Measurements from ENCODE around the gene KCNE3.

KCNE3 gene

DNA sequence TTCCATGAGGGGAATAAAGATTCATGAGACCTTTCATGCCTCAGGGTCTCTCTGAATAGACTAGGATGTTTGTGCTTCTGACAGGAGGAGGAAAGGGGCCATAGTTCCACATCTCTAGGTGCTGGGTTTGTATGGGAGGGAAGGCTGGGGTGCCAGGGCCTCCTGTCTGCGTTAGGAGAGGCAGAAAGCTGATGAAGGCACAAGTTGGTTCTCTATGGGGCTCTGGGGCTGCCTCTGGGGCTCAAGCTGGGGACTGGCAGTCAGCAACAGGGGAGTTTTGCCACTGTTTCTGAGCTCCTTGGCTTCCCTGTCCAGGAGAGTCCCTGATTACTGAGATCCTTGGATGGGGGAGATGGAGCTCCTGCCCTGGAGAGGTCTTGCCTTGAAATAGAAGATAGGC lies 4.1 kb downstream of the KCNE3 start:
- Histone ChIP-seq H3K79me2 (ENCODE audit: control insufficient read depth, insufficient read depth, low read length) (no peaks in the 10 kb centered on the region), H3K4me2 (ENCODE audit: low read length) (no peak overlapping the region), H3K4me3 (ENCODE audit: low read length) (no peak overlapping the region), H3K27me3 (ENCODE audit: insufficient read depth, low read length, poor library complexity) (no peaks in the 10 kb centered on the region), H4K8ac (ENCODE audit: low read depth, low read length) (no peak overlapping the region), H3K18ac (ENCODE audit: low read length) (no peak overlapping the region), H3K27ac (ENCODE audit: low read depth, low read length) (no peak overlapping the region), H3K79me1 (ENCODE audit: low read length) (no peaks in the 10 kb centered on the region), H3K56ac (ENCODE audit: low read length) (no peak overlapping the region), H2BK5ac (ENCODE audit: low read length) (no peak overlapping the region), H2BK120ac (ENCODE audit: low read depth, low read length) (no peak overlapping the region), H2BK15ac (replicated peaks; ENCODE audit: low read depth) (no peak overlapping the region), H3K4ac (ENCODE audit: low read depth, low read length) (no peak overlapping the region), H3K9ac (ENCODE audit: low read length) (no peak overlapping the region), H3K4me1 (ENCODE audit: control insufficient read depth, low read depth, low read length) (peaks cover 13% of the 10 kb centered on the region), H3K23ac (ENCODE audit: low read length) (no peak overlapping the region), H4K5ac (ENCODE audit: low read length) (no peak overlapping the region), H2AK5ac (ENCODE audit: low read length) (no peak overlapping the region), H3K36me3 (ENCODE audit: control insufficient read depth, insufficient read depth, low read length) (no peaks in the 10 kb centered on the region)
- no peak for DNase-seq
- WGBS (ENCODE audit: extremely low coverage, insufficient coverage, low lambda C conversion rate): no CpG with 5 or more reads among the region's 1 CpG

DNA sequence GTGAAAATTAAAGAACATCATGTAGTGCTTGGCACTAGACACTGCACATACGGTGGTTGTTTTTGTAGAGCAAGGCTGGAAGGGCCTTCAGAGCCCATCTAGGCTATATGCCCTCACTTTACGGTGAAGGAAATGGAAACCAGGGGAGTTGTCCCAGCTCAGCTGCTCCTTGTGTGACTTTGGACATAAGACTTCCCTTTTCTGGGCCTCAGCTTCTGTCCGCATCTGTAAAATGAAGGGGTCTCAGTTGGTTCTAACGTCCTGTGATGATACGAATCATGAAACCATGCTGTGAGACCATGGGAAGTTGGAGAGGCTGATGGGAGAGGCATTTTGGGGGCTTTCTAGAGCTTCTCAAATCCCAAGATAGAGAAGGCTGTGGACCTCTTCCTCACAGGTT lies 4.7 kb downstream of the KCNE3 start:
- no peak overlapping the region for H2BK5ac ChIP-seq (ENCODE audit: low read length)
- H3K27me3 ChIP-seq (ENCODE audit: insufficient read depth, low read length, poor library complexity): no peaks in the 10 kb centered on the region
- no peak overlapping the region for H3K4me2 ChIP-seq (ENCODE audit: low read length)
- H3K27ac ChIP-seq (ENCODE audit: low read depth, low read length): no peak overlapping the region
- no peak overlapping the region for H2AK5ac ChIP-seq (ENCODE audit: low read length)
- H3K9ac ChIP-seq (ENCODE audit: low read length): no peak overlapping the region
- H4K5ac ChIP-seq (ENCODE audit: low read length): no peak overlapping the region
- no peak overlapping the region for H3K56ac ChIP-seq (ENCODE audit: low read length)
- no peak overlapping the region for H3K4ac ChIP-seq (ENCODE audit: low read depth, low read length)
- no peak overlapping the region for H3K18ac ChIP-seq (ENCODE audit: low read length)
- no peak overlapping the region for H4K8ac ChIP-seq (ENCODE audit: low read depth, low read length)
- no peaks in the 10 kb centered on the region for H3K79me1 ChIP-seq (ENCODE audit: low read length)
- H2BK15ac ChIP-seq (replicated peaks; ENCODE audit: low read depth): no peak overlapping the region
- WGBS (ENCODE audit: extremely low coverage, insufficient coverage, low lambda C conversion rate): no CpG with 5 or more reads among the region's 5 CpGs
- H3K36me3 ChIP-seq (ENCODE audit: control insufficient read depth, insufficient read depth, low read length): no peaks in the 10 kb centered on the region
- H3K23ac ChIP-seq (ENCODE audit: low read length): no peak overlapping the region
- H3K4me1 ChIP-seq (ENCODE audit: control insufficient read depth, low read depth, low read length): peaks cover 8% of the 10 kb centered on the region
- no peaks in the 10 kb centered on the region for H3K79me2 ChIP-seq (ENCODE audit: control insufficient read depth, insufficient read depth, low read length)
- no peak overlapping the region for H2BK120ac ChIP-seq (ENCODE audit: low read depth, low read length)
- DNase-seq: no peak
- H3K4me3 ChIP-seq (ENCODE audit: low read length): no peak overlapping the region

- H3K4ac ChIP-seq (ENCODE audit: low read depth, low read length): no peak overlapping the region
- WGBS (ENCODE audit: extremely low coverage, insufficient coverage, low lambda C conversion rate): no CpG with 5 or more reads among the region's 2 CpGs
- H3K18ac ChIP-seq (ENCODE audit: low read length): peak overlapping the region; percentile 13
- no peak overlapping the region for H3K4me3 ChIP-seq (ENCODE audit: low read length)
- peak; percentile 59 for DNase-seq
- H3K9ac ChIP-seq (ENCODE audit: low read length): peak overlapping the region; percentile 2
- H3K4me1 ChIP-seq (ENCODE audit: control insufficient read depth, low read depth, low read length): peaks cover 7% of the 10 kb centered on the region
- H3K79me2 ChIP-seq (ENCODE audit: control insufficient read depth, insufficient read depth, low read length): no peaks in the 10 kb centered on the region
- no peak overlapping the region for H4K5ac ChIP-seq (ENCODE audit: low read length)
- H3K4me2 ChIP-seq (ENCODE audit: low read length): no peak overlapping the region
- H3K56ac ChIP-seq (ENCODE audit: low read length): no peak overlapping the region
- H2BK15ac ChIP-seq (replicated peaks; ENCODE audit: low read depth): no peak overlapping the region
- H3K79me1 ChIP-seq (ENCODE audit: low read length): no peaks in the 10 kb centered on the region
- no peak overlapping the region for H2AK5ac ChIP-seq (ENCODE audit: low read length)
- H3K27ac ChIP-seq (ENCODE audit: low read depth, low read length): no peak overlapping the region
- H3K36me3 ChIP-seq (ENCODE audit: control insufficient read depth, insufficient read depth, low read length): no peaks in the 10 kb centered on the region
- H4K8ac ChIP-seq (ENCODE audit: low read depth, low read length): no peak overlapping the region
- H2BK120ac ChIP-seq (ENCODE audit: low read depth, low read length): no peak overlapping the region
- no peak overlapping the region for H3K23ac ChIP-seq (ENCODE audit: low read length)
- H2BK5ac ChIP-seq (ENCODE audit: low read length): no peak overlapping the region
- no peaks in the 10 kb centered on the region for H3K27me3 ChIP-seq (ENCODE audit: insufficient read depth, low read length, poor library complexity)
These were observed 5.3 kb downstream of the KCNE3 start for GRCh38 chr11:74462009-74462408.

DNA sequence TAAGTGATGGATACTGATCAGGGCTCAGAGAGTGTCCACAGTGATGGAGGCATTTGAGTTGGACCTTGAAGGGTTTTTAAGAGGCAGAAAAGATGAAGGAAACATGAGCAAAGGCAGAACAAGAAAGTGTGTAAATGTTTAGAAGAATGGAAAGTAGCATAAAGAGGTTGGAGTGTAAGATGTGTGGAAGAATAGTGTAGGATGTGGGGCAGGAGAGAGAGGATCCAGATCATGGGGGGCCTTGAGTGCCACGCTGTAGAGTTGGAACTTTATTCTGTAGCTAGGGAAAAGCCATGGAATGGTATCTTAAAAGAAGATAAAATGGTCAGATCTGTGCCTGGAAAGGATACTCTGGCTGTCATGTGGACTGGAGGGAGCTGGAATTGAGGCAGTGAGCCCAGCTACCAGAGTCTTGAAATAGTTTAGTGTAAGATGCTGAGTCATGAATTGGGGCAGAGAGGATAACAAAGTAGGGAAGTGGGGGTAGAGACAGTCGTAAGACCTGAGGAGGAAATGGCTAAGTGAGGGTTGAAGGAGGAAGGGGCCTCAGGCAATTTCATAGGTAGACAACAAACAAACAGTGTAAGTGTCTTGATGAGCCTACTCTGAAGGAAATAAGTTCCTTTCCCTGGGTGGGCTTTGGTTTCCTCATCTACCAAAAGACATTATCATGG lies 6.7 kb downstream of the KCNE3 start:
- no peak overlapping the region for H2BK5ac ChIP-seq (ENCODE audit: low read length)
- WGBS (ENCODE audit: extremely low coverage, insufficient coverage, low lambda C conversion rate): no CpG with 5 or more reads among the region's 2 CpGs
- no peak overlapping the region for H3K18ac ChIP-seq (ENCODE audit: low read length)
- no peak overlapping the region for H3K9ac ChIP-seq (ENCODE audit: low read length)
- no peak overlapping the region for H3K4me3 ChIP-seq (ENCODE audit: low read length)
- no peak overlapping the region for H2BK120ac ChIP-seq (ENCODE audit: low read depth, low read length)
- H3K56ac ChIP-seq (ENCODE audit: low read length): no peak overlapping the region
- H3K27ac ChIP-seq (ENCODE audit: low read depth, low read length): no peak overlapping the region
- H2BK15ac ChIP-seq (replicated peaks; ENCODE audit: low read depth): no peak overlapping the region
- H4K5ac ChIP-seq (ENCODE audit: low read length): no peak overlapping the region
- no peak overlapping the region for H3K23ac ChIP-seq (ENCODE audit: low read length)
- H3K4ac ChIP-seq (ENCODE audit: low read depth, low read length): no peak overlapping the region
- no peak overlapping the region for H4K8ac ChIP-seq (ENCODE audit: low read depth, low read length)
- no peak overlapping the region for H3K4me2 ChIP-seq (ENCODE audit: low read length)
- no peaks in the 10 kb centered on the region for H3K79me2 ChIP-seq (ENCODE audit: control insufficient read depth, insufficient read depth, low read length)
- H2AK5ac ChIP-seq (ENCODE audit: low read length): no peak overlapping the region
- peaks cover 2% of the 10 kb centered on the region for H3K4me1 ChIP-seq (ENCODE audit: control insufficient read depth, low read depth, low read length)
- H3K79me1 ChIP-seq (ENCODE audit: low read length): no peaks in the 10 kb centered on the region
- no peaks in the 10 kb centered on the region for H3K27me3 ChIP-seq (ENCODE audit: insufficient read depth, low read length, poor library complexity)
- H3K36me3 ChIP-seq (ENCODE audit: control insufficient read depth, insufficient read depth, low read length): no peaks in the 10 kb centered on the region
- DNase-seq: no peak

DNA sequence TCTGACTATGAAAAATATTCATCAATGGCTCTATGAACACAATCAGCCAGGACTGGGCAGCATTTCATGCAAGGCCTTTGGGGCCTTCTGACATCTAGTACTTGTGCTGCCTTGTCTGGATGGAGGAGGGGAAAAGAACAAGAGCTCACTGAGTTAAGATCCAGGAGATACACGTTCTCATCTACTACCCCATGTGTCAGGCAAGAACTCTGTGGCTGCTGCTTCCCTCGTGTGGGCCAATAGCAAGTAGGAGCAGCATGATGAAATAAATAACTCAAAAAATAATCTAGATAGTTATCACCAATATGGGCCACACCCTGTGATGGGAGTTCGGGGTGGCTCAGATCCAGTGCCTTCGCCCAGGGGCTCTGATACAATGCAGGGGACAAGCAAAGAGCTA lies 7.3 kb downstream of the KCNE3 start:
- H2BK120ac ChIP-seq (ENCODE audit: low read depth, low read length): no peak overlapping the region
- no CpG with 5 or more reads among the region's 4 CpGs for WGBS (ENCODE audit: extremely low coverage, insufficient coverage, low lambda C conversion rate)
- no peak overlapping the region for H2BK5ac ChIP-seq (ENCODE audit: low read length)
- no peak overlapping the region for H2AK5ac ChIP-seq (ENCODE audit: low read length)
- no peak overlapping the region for H3K4me3 ChIP-seq (ENCODE audit: low read length)
- H4K5ac ChIP-seq (ENCODE audit: low read length): no peak overlapping the region
- H3K27ac ChIP-seq (ENCODE audit: low read depth, low read length): no peak overlapping the region
- H3K4me1 ChIP-seq (ENCODE audit: control insufficient read depth, low read depth, low read length): peaks cover 2% of the 10 kb centered on the region
- H3K79me1 ChIP-seq (ENCODE audit: low read length): no peaks in the 10 kb centered on the region
- no peaks in the 10 kb centered on the region for H3K36me3 ChIP-seq (ENCODE audit: control insufficient read depth, insufficient read depth, low read length)
- no peaks in the 10 kb centered on the region for H3K79me2 ChIP-seq (ENCODE audit: control insufficient read depth, insufficient read depth, low read length)
- no peak overlapping the region for H2BK15ac ChIP-seq (replicated peaks; ENCODE audit: low read depth)
- no peak overlapping the region for H3K23ac ChIP-seq (ENCODE audit: low read length)
- no peak for DNase-seq
- H3K4me2 ChIP-seq (ENCODE audit: low read length): no peak overlapping the region
- no peak overlapping the region for H4K8ac ChIP-seq (ENCODE audit: low read depth, low read length)
- no peak overlapping the region for H3K18ac ChIP-seq (ENCODE audit: low read length)
- H3K56ac ChIP-seq (ENCODE audit: low read length): no peak overlapping the region
- H3K4ac ChIP-seq (ENCODE audit: low read depth, low read length): no peak overlapping the region
- no peak overlapping the region for H3K9ac ChIP-seq (ENCODE audit: low read length)
- no peaks in the 10 kb centered on the region for H3K27me3 ChIP-seq (ENCODE audit: insufficient read depth, low read length, poor library complexity)

GRCh38 chr11:74459584-74459983 lies 7.8 kb downstream of the KCNE3 start:
- Histone ChIP-seq H3K9ac (ENCODE audit: low read length) (no peak overlapping the region), H2AK5ac (ENCODE audit: low read length) (no peak overlapping the region), H3K4me2 (ENCODE audit: low read length) (no peak overlapping the region), H4K8ac (ENCODE audit: low read depth, low read length) (no peak overlapping the region), H2BK5ac (ENCODE audit: low read length) (no peak overlapping the region), H3K23ac (ENCODE audit: low read length) (no peak overlapping the region), H3K79me1 (ENCODE audit: low read length) (no peaks in the 10 kb centered on the region), H2BK120ac (ENCODE audit: low read depth, low read length) (no peak overlapping the region), H3K4ac (ENCODE audit: low read depth, low read length) (no peak overlapping the region), H3K18ac (ENCODE audit: low read length) (no peak overlapping the region), H3K4me1 (ENCODE audit: control insufficient read depth, low read depth, low read length) (peaks cover 2% of the 10 kb centered on the region), H3K27me3 (ENCODE audit: insufficient read depth, low read length, poor library complexity) (no peaks in the 10 kb centered on the region), H3K79me2 (ENCODE audit: control insufficient read depth, insufficient read depth, low read length) (no peaks in the 10 kb centered on the region), H3K4me3 (ENCODE audit: low read length) (no peak overlapping the region), H3K56ac (ENCODE audit: low read length) (no peak overlapping the region), H2BK15ac (replicated peaks; ENCODE audit: low read depth) (no peak overlapping the region), H4K5ac (ENCODE audit: low read length) (no peak overlapping the region), H3K27ac (ENCODE audit: low read depth, low read length) (no peak overlapping the region), H3K36me3 (ENCODE audit: control insufficient read depth, insufficient read depth, low read length) (no peaks in the 10 kb centered on the region)
- no CpG with 5 or more reads among the region's 1 CpG for WGBS (ENCODE audit: extremely low coverage, insufficient coverage, low lambda C conversion rate)
- no peak for DNase-seq

Measured in mesendoderm (in vitro differentiated cells).